Renal cortical epithelial cell (primary cell): ENCODE measurements around the gene KCNK18. TPM values are rescaled to one million over a fixed set of nuclear protein-coding genes. Genes with fewer than 3 reads are reported as not detected.

ENCODE experiments used
- DNase-seq: peaks from one replicate; pipeline ENCODE4 v3.0.0-alpha.2; 2011; ENCODE audit warnings: low read depth
- total RNA-seq: library from RNA; depleted of rRNA; stranded (reverse); fragments of >200 nt; gene quantifications from 2 replicates; pipeline ENCODE4 v1.2.3, GENCODE V29; 2014

Gene KCNK18
- total RNA-seq, 1 donor from 2014 or later: not detected

DNA sequence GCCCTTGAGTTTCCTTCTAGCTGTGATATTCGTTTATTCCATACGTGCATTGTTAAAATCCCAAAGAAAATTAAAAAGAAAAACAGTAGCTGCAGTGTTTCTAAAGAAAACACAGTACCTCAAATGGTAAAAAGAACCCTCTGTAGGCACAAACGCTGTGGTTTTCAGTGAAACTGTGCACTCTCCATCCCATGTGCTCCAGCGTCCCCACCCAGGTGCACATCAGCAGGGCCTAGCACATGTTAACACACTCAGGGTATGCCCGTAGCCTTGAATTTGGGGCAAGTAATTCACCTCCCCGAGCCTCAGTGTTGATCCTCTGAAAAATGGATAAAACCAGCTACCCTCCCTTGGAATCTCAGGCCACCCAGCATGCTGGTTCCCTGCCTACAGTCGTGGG, 53.1 kb downstream of the KCNK18 start:
- DNase-seq: no peak

DNA sequence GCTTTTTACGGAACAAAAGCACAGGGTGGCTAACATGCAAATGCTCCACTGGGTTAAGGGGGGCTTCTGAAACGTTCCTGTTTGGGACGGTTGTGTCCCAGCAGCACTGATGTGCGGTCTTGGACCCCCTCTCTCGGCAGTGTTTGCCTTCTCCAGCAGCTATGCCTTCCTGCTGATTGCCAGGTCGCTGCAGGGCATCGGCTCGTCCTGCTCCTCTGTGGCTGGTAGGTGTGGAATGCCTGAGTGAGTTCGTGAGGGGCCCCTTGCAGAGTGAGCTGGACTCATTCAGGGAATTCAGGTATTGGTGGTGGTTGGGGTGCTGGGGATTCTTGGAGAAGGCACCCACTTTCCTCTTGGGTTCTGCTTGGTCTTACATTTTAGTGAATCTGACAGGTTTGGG, 56.6 kb downstream of the KCNK18 start:
- DNase-seq: no peak

DNA sequence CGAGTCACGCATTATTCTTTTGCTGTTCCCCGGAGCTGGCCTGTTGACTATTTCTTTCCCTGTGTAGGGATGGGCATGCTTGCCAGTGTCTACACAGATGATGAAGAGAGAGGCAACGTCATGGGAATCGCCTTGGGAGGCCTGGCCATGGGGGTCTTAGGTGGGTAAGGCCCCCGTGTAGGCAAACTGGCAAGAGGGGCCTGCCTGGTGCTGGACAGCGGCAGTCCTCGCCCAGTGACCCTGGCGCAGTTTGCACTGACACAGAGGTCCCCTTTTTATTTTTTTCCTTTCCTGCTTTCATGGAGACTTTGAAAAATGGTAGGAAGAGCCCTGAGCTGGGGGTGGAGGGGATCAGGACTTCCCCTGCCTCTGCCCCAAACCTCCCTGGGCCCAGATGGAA, 57.0 kb downstream of the KCNK18 start:
- no peak for DNase-seq

DNA sequence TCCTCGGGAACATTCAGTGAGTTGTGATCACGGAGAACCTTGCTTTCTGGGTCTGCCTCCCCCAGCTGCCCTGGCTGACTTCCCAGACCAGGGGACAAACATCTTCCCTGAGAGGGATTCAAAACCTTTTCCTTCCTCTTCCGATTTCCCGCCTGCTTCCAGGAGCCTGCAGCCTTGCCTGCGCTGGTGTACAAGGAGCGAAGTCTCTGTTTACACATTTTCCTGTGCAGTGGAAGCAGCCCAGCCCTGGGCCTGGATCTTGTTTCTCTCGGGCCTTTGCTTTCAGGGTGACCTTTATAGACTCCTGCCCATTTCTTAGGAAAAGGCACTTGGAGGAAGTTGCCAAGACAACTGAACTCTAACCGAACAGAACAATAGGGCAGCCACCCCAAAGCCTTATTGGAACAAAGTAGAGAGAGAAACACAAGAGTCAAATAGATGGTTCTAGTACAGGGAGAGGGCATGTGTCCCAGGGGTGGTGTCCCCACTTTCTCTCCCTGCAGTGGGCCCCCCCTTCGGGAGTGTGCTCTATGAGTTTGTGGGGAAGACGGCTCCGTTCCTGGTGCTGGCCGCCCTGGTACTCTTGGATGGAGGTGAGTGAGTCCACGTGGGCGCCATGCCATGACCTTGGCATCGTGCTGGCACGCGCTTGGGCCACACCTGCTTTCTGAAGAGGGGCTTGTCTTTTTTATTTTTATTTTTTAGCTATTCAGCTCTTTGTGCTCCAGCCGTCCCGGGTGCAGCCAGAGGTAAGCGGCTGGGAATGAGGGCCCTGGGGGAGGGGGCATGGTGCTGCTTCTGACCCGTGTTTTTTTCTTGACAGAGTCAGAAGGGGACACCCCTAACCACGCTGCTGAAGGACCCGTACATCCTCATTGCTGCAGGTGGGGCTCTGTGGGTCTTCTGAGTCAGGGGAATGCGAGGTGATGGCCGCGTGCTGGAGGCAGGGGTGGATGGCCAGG, 57.8 kb downstream of the KCNK18 start:
- DNase-seq: no peak

DNA sequence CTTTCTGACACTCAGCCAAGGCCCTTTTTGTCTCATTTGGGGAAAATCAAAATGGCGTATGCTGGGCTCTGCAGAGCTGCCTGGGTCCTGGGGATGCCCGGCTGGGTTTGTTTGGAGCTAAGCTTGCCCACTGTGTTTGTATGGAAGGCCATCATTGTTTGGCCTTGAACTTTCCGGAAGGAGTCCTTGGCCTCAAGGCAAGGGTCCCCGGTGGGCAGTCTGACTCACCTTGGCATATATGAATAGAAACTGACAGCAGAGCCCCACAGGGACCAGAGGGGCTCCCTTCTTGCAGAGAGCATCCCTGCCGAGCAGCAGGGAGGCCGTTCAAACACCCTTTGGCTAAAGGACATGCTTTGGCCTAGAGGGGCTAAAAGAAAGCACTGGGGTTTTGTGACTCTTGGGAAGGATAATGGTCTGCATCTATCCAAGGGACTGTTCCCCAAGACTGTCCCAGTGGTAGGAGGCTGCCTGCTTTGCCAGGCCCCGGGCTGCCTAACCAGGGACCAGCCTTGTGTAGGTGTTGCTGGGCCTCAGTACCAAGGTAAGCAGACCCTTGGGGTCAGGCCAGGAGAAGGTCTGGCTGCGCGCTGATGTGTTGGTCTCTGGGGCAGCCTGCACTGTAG, 58.7 kb downstream of the KCNK18 start:
- DNase-seq: no peak

DNA sequence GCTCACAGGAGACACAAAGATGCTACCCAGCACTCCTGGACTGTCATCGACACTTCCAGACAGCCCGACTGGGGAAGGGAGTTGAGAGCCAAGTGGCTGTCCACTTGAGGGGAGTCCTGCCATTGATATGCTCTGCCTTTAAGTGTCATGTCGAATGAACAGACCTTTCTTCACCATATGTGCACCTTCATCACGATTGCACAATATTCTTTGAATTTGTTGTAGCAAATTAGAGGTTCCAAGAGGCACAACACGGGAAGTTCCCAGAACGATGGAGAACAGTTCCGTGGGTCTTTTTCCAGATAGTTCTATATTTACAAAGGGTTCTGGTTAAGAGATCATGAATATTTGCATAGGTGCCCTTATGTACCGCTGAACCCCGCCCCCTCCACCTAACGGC, 59.6 kb downstream of the KCNK18 start:
- DNase-seq: no peak

DNA sequence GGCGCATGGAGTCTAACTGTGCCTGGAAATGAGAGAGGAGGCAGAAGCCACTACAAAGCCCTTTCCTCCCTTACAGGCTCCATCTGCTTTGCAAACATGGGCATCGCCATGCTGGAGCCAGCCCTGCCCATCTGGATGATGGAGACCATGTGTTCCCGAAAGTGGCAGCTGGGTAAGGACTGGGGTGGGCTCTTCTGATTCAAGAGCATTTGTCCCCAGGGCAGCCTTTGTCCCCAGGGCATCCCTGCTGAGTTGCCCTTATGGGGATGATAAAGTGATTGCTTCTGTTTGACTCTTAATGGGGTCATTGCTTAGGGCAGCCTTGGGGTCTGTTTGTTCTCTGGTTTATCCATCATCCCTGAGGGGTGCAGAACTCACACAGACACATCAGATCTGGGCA, 60.4 kb downstream of the KCNK18 start:
- DNase-seq: no peak

DNA sequence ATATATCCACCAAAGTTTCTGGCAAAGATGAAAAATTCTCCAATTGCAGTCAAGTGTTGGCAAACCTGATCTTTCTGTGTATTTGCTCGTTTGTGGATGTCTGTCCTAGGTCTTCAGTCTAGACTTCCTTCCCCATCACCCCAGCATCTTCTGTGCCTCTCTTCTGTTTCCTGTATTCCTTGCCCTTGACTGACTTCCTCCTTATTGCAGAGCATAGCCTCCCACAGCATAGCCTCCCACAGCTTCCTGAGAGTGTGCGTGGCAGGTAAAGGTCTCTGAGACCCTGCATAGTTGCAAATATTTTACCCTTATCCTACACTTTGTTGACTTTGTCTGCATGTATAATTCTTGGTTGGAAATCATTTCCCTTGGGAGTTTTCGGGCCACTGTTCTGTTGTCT, 62.0 kb downstream of the KCNK18 start:
- no peak for DNase-seq

Other genes starting within 250 kb of the KCNK18 start
- gene SHTN1, start 192.3 kb upstream of the KCNK18 start, total RNA-seq: 11.6 and 35.9 TPM in 2 replicates
- gene VAX1, start 59.2 kb upstream of the KCNK18 start, total RNA-seq: not detected in 2 replicates
- 0.10 and 0.87 TPM in 2 replicates for gene SLC18A2, start 43.6 kb downstream of the KCNK18 start, total RNA-seq
- 26.7 and 51.9 TPM in 2 replicates for gene PDZD8, start 178.0 kb downstream of the KCNK18 start, total RNA-seq